Retinal pigment epithelial cell (primary cell): ENCODE measurements around the gene IGBP1.
A peak's percentile ranks its signal among the peaks of the same experiment; 100 is the strongest.
"Not testable (repeated sequence)": the region's sequence is repeated elsewhere in the genome, so short reads cannot be mapped to it uniquely, and the experiment has no call there.

Source experiments
- DNase-seq: peaks from one replicate; pipeline ENCODE4 v3.0.0-alpha.2; 2010; ENCODE audit warnings: low read depth
- H3K4me3 ChIP-seq: 2 replicates; pipeline ENCODE4 v1.5.1; 2011; ENCODE audit warnings: mild to moderate bottlenecking, low read length, control low read depth, moderate library complexity
- TF ChIP-seq, protein P1 (sequence below): conservative IDR thresholded peaks from 2 replicates; pipeline ENCODE4 v1.5.1; 2011; ENCODE audit warnings: low read depth, low read length, control low read depth, inconsistent platforms

The IGBP1 gene

GRCh38 chrX:70096052-70096451 is 37.2 kb upstream of the IGBP1 start:
- no peak for DNase-seq
- TF ChIP-seq, protein P1, sequence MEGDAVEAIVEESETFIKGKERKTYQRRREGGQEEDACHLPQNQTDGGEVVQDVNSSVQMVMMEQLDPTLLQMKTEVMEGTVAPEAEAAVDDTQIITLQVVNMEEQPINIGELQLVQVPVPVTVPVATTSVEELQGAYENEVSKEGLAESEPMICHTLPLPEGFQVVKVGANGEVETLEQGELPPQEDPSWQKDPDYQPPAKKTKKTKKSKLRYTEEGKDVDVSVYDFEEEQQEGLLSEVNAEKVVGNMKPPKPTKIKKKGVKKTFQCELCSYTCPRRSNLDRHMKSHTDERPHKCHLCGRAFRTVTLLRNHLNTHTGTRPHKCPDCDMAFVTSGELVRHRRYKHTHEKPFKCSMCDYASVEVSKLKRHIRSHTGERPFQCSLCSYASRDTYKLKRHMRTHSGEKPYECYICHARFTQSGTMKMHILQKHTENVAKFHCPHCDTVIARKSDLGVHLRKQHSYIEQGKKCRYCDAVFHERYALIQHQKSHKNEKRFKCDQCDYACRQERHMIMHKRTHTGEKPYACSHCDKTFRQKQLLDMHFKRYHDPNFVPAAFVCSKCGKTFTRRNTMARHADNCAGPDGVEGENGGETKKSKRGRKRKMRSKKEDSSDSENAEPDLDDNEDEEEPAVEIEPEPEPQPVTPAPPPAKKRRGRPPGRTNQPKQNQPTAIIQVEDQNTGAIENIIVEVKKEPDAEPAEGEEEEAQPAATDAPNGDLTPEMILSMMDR: peak; percentile 12
- H3K4me3 ChIP-seq: no peak overlapping the region

- no peak overlapping the region for H3K4me3 ChIP-seq
- TF ChIP-seq, protein P1: no peak
- DNase-seq: no peak
Measured at GRCh38 chrX:70105229-70105628, 28.0 kb upstream of the IGBP1 start.

DNA sequence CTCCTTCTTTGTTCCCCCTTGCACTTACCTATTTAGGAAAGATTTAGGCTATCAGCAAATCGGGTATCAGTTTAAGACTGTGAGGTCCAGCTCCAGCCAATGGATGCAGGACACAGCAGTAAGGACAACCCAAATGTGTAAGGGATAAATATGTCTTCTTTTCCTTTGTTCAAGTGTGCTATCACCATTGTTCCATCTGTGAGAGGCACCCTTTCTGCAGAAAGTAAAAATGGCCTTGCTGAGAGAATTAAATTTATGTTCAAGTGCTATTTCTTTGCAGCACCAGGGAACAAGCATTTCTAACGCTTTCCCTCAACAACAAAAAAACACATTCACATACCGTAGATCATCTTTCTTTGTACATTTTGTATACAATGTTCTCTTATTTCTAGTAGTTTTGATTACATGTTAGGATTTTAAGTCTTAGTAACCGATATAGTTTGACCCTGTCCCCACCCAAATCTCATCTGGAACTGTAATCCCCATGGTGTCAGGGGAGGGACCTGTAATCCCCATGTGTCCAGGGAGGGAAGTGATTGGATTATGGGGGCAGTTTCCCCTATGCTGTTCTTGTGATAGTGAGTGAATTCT is 21.7 kb upstream of the IGBP1 start:
- H3K4me3 ChIP-seq, DNase-seq: not testable (repeated sequence)

DNA sequence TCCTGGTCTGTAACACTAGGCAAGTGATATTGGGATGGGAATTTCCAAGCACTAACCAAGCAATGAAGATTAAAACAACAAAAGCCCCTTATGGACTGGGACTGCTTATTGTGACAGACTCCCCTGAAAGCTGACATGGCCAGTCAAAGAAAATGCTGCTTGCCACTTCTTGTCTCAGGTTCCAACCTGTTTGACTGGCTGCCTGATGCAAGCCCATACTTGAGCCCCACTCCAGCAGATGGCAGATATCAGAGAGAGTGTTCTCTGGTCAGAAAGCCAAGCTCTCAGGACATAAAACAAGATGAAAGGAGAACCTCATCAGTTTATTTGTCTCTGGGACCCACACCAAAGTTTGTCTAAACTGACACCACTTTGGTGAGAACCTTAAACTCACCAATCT is 15.5 kb upstream of the IGBP1 start:
- DNase-seq: no peak
- TF ChIP-seq, protein P1: no peak
- H3K4me3 ChIP-seq: no peak overlapping the region

GRCh38 chrX:70123014-70123413 is 10.2 kb upstream of the IGBP1 start:
- DNase-seq, H3K4me3 ChIP-seq: not testable (repeated sequence)

GRCh38 chrX:70124678-70125077 is 8.6 kb upstream of the IGBP1 start:
- TF ChIP-seq, protein P1: no peak
- no peak for DNase-seq
- no peak overlapping the region for H3K4me3 ChIP-seq

- TF ChIP-seq, protein P1: no peak
- no peak for DNase-seq
- H3K4me3 ChIP-seq: no peak overlapping the region
Measured at GRCh38 chrX:70128071-70128470, 5.2 kb upstream of the IGBP1 start.

DNA sequence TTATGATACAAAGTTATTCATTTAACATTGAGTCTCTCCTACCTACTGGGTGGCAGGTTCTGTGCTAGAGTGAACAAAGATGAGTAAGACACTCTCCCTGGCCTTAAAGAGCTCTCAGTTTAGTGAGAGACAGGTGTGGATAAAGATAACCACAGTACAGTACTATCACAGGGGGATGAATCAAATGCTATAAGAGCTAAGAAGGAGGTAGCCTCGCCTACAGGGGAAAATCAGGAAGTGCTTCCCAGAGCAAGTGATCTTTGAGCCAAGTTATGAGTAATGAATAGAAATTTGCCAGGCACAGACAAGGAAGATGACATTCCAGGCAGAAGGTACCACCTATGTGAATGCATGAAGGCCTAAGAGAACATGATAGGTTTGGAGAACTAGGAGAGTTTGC is 3.4 kb upstream of the IGBP1 start:
- TF ChIP-seq, protein P1: no peak
- DNase-seq: no peak
- no peak overlapping the region for H3K4me3 ChIP-seq
